IPS-NIHi7 (cell line): ENCODE data around the gene SIK3.
"Not testable (repeated sequence)": the region's sequence is repeated elsewhere in the genome, so short reads cannot be mapped to it uniquely, and the experiment has no call there.

Experiments used
- DNase-seq: peaks from one replicate; pipeline ENCODE4 v3.0.0; 2012; ENCODE audit warnings: mixed read lengths; ENCODE audit errors: extremely low spot score

Gene SIK3

DNA sequence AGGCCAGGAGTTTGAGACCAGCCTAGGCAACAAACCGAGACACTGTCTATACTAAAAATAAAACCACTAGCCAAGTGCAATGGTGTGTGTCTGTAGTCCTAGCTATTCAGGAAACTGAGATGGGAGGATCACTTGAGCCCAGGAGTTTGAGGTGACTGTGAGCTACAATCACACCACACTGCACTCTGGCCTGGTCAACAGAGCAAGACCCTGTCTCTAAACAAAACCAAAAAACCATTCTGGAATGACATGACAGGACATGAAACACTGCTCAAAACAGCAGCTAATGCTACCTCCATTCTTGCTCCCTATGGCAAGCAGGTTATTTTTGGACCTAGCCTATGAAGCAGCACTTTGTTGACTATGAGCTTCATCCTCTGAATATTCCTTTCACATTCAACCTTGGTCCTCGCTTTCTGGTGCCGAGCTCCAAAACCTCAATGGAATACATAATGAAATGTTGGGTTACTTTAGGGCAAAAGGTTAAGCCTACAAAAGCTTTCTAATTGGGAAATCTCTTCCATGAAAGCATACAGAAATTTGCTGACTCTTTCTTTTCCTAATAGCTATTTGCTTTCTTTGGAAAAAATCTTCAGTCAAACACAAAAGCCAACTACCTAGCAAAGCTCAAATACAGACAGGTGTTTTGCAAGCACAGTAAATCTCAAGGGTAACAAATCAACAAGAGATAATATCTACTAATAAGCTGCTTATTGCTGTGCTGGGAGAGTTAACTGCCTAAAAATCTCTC, 21.1 kb downstream of the SIK3 start:
- DNase-seq, result no peak

DNA sequence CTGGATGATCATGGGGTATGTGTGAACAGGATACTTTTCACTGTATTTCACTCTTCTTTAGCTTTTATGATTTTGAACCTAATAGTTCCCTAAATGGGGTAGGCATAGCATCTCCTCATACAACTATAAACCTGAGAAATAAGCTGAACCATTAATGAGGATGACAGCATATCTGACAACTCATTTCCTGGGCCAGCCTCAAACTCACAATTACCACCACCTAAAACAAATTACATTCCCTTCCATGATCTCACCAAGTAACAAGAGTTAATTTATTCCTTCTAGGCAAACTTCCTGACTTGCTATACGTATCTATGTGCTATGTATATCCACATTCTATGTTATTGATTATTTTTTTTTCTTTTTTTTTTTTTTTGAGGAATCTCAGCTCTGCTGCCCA, 23.0 kb downstream of the SIK3 start:
- no peak for DNase-seq

DNA sequence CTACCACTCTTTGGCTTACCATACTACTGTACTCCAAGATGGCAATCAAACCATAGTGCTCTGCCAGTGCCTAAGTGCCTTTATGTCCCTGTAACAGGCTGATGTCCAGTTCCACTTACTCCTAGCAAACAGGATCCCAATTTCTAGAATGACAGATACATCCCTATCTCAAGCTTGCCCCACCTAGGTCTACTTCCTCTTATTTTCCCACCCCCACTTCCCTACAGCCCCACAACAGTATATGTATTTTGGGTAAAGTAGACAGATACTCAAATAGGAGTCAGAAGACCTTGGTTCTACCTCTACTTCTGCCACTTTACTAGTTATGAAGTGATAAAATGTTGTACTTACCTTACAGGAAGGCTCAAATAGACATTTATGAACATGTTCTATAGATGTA, 24.1 kb downstream of the SIK3 start:
- DNase-seq, result no peak

DNA sequence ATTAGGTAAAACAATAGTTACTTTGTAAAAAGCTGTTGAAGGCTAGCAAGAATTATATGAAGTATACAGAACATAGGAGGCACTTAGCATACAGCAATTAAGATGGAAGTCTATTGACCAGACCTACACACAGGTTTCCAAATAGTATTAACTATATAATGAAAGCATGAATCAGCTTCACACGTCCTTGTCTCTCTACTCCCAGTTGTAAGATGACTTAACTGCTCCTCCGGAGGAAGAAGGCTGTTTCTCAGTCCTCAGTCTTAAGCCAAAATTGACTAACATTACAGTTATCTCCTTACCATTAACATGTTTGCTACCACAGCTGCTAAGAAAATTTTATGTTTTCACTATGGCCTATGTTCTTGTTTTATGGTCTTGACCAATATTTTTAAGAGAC, 24.7 kb downstream of the SIK3 start:
- DNase-seq, result no peak

DNA sequence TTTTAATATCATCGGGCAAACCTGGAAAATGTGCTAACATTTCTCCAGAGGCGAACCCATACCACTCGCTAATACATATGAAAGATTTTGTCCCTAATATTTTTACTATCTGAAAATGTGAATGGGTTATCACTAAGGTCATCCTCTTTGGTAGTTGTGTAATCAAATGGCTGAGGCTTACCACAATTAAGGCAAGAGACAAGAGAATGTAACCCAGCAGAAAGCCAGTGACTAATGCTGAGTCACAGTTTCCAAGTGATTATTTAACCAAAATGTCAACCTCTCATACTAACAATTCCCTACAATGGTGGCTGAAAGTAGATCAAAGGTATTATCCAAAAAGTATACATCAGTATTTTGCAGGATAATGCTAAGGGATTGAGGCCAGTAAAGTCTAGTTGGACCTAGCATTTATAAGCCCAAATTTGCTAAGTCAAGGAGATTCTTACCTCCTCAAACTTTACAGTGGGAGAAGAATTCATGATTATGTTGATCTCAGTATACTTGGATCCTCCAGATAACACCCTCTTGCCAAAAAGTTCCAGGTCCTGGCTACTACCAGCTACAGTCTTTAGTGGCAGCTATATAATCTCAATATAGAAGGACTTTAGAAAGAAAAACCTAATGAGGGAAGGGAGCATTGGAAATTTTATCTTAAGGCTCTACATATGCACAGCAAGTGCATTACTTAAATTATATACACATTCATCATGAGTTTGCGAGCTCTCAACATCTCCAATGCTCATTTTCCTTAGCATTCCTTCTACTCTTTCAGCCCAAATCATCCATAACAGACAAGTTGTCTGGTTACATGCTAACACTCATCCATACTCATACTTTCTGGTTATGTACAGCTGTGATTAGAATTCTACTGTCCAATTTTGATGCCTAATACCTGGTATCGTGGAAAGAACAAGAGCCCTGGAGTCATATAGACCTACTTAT, 25.4 kb downstream of the SIK3 start:
- peak; percentile 31 for DNase-seq

DNA sequence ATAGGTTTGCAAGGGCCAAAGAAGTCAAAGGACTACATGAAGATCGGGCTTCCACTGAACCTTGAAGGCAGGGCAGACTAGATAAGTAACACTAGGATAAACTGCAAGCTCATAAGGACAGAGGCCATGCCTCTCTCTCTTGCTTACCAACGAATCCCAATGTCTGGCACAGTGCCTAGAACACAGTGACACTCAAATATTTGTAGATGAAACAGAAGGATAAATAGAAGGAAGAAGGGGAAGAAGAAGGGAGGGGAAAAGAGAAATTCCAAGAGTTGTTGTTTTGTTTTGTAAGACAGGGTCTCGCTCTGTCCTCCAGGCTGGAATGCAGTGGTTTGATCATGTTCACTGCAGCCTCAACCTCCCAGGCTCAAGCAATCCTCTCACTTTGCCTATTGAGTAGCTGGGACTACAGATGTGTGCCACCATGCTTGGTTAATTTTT, 26.9 kb downstream of the SIK3 start:
- DNase-seq, result no peak

DNA sequence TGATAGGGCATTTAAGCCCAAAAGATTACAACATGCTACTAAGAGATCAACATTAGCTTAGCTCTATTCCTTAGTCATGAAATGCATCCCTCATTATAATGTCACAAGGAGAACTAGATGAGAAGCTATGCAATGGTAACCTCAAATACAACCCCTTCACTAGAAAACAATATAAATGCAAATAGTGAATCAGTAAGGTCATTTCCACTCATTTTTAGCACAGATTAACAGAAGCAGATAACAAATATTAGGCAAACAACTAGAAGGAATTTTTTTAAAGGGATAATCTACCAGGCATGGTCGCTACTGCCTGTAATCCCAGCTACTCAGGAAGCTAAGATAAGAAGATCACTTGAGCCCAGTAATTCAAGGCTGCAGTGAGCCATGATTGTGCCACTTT, 28.2 kb downstream of the SIK3 start:
- no peak for DNase-seq

DNA sequence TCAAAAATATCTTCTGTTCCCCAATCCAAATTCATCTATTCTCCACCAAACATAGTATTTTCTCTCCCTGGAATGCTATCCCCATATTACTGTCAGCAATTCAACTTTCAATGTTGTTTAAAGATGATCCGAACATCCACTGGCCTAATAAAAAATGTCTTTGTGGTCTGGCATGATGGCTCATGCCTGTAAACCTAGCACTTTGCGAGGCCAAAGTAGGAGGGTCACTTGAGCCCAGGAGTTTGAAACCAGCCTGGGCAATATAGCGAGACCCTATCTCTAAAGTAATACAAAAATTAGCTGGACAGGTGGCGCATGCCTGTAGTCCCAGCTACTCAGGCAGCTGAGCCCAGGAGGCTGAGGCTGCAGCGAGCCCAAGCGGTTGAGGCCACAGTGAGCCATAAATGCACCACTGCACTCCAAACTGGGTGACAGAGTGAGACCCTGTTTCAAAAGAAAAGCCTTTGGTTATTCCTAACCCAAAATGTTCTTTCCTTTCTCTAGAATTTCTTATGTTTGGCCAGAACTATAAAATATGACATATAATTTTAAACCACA, 29.8 kb downstream of the SIK3 start:
- no peak for DNase-seq

DNA sequence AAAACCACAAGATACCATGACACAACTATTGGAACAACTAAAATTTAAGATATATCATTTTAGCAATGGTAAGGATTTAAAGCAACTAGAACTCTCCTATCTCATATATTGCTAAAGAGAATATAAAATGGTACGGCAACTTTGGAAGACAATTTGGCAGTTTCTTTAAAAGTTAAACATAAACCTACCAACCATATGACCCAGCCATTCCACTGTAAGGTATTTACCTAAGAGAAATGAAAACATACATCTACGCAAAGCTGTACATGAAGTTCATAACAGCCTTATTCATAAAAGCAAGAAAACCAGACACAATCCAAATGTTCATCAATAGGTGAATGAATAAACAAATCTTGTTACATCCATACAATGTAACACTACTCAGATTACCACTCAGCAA, 31.3 kb downstream of the SIK3 start:
- DNase-seq, result no peak

DNA sequence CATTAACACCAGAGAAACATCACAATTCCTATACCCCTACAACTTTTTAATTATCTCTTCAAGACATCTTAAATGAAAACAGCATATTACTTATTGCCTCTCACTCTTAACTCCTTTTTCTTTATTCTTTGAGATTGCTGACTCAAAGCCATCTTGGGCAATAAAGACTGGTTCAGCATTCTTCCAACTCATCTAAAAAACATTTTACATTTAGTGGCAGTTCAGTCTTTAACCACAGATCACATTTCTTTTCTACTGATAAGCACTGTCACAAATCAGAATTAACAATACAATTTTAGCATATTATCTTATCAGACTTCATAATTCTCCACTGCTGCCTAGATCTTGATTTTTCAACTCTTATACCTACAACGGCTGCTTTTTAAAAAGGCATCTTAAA, 34.0 kb downstream of the SIK3 start:
- DNase-seq, result no peak

DNA sequence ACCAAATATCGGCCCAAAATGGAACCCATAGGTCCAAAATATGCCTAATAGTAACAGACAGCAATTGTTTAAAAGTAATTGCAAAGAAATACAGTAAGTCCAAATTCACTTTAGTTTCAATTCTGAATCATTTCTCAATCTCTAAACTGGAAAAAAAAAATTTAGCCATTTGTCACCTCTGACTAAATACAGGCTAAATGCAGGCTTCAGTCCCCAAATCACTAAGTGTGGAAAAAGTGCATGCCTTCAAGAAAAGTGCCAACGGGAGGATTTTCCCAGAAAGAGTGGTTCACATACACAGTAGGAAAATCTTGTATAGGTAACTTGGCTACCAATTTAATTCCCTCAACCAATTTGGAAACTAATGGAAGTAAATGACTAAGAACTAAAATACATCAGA, 35.7 kb downstream of the SIK3 start:
- no peak for DNase-seq

DNA sequence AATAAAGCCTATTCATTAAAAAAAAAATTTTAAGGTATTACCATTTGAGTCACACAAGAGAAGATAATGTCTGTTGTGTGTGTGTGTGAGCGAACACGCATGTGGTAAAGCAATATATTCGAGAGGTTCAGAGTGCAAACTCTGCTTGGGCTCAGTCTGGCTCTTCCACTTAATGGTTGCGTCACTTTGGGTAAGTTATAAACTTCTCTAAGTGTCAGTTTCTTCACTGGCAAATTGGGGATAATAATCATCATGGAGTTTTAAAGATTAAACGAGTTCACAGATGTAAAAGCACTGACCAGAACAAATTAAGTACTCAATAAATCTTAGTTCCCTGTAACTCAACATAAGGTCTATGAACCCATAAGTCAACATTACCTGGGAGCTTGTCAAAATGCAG, 37.0 kb downstream of the SIK3 start:
- DNase-seq, result no peak

DNA sequence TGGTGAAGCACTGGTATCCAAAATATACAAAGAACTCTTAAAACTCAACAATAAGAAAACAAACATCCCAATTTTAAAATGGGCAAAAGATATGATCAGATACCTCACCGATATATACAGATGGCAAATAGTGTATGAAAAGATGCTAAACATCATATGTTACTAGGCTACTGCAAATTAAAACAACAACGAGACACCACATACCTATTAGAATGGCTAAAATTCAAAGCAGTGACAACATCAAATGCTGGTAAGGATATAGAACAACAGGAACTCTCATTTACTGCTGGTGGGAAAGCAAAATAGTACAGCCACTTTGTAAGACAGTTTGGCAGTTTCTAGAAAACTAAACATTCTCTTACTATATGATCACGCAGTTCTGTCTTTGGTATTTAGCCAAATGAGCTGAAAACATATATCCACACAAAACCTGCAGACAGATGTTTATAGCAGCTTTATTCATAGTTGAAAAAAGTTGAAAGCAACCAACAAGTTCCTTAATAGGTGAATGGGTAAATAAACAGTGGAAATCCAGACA, 38.5 kb downstream of the SIK3 start:
- no peak for DNase-seq

DNA sequence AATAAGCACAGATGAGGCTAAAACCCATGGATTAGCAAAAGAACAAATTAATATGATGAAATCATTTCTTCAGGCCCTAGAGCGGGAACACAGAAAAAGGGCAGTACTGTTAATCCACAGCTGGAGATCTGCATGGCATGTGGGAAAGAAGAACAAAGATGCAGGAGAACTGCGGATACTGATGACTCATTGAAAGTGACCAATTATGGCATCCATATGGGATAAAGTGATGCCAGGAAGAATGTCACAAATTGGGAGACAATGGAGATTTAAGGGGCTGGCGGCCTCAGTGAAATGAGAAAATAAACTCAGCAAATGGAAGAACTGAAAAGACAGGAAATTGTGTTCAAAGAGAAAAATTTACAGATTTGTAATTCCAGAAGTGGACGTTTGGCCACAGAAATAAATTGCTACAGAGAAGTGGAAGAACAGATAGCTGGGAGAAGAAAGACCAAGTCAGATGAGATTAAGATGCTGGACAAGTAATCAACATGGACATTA, 39.4 kb downstream of the SIK3 start:
- DNase-seq, result no peak

DNA sequence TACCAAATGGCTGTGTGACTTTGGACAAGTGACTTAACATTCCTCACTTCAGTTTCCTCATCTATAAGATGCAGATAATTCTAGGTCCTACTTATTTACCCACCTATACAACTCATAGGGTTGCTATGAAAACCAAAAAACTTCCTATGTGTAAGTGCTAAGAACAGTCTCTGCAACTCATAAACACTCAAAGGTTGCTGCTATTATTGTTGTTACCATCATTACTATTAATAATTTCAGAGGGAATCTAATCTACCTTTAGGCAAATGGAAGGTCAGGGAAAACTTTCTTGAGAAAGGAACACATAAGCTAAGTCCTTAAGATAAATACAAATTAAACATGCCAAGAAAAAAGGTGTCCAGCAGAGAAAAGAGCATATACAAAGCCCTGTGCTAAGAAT, 40.5 kb downstream of the SIK3 start:
- no peak for DNase-seq

DNA sequence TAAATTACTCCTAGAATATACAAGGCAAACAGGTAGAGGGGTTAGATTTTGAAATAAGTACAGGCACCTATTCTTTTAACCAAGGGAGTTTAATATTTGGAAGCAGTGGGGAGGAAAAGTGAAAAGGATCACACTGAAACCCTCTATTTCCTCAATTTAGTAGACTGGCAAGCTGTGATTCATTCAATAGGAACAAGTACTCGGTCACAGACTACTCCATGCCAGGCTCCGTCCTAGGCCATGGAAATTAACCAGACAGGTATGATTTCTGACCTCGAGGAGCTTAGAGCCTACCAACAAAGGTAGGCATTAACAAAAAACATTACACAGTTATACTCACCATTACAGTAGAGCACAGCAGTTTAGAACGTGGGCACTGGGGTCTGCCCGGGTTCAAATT, 40.9 kb downstream of the SIK3 start:
- DNase-seq, result no peak

DNA sequence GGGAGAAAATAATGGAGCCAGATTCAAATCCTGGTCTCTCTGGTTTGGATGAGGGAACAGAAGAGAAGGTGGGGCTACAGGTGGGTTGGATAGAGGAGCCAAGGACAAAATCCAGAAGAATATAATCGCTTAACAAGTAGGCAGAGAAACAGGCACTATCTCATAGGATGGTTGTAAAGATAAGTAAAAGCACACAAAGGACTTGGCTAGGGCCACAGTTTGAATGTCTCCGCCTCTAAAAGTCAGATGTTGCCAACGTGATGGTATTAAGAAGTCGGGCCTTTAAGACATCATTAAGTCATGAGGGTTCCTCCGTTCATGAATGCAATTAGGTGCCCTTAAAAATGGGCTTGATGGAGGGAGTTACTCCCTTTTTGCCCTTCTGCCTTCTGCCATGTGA, 42.8 kb downstream of the SIK3 start:
- DNase-seq, result no peak

DNA sequence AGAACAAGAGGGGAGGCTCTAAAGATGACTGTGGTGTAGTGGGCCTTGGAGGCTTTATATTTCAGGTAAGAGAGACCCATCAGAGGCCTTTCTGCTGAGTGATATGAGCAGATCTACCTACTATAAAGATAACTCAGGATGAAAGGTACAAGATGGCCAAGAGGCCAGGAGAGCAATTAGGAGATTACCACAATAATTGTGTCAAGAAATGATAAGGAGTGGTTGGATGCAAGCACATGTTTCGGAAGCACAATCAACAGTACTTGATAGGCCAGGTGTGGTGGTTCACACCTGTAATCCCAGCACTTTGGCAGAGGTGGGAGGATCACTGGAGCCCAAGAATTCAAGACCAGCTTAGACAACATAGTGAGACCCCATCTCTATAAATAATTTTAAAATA, 43.8 kb downstream of the SIK3 start:
- DNase-seq, result no peak

DNA sequence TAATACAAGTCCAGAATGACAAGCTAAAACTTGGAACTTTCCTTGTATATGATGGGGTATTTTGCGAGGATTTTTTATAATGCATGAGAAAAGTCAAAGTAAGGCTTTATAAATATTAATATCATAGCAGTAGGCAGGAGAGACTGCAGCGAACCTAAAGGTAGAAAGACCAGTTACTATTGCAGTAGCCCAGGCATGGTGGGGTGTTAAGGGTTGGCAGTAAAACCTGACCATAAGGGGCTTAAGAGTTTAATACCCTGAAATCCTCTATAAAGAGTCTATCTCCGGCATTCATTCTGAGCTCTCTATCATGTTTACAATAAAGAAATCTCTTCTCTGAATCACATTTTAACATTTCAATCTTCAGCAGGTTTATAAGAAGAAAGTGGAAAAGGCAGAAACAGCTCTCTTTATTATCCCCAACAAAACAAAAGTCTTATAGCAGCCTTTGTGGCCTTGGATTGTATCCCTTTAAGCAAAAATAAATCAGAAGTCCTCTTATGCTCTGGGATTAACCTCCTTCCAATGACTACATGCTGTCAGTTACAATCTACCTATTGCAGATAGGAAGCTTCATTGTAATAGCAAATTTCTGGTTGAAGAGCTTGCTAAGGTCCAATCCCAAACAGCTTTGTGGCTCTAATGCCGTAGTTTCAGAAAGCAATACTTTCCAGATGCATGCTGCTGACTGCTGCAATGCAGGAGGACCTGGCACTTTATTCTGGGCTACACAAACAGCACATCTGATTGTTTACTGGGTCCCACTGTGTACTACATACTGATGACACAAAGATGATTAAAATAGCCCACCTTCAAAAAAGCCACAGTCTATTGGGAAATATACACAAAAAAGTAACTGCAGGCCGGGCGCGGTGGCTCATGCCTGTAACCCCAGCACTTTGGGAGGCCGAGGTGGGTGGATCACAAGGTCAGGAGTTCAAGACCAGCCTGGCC, 45.8 kb downstream of the SIK3 start:
- no peak for DNase-seq

DNA sequence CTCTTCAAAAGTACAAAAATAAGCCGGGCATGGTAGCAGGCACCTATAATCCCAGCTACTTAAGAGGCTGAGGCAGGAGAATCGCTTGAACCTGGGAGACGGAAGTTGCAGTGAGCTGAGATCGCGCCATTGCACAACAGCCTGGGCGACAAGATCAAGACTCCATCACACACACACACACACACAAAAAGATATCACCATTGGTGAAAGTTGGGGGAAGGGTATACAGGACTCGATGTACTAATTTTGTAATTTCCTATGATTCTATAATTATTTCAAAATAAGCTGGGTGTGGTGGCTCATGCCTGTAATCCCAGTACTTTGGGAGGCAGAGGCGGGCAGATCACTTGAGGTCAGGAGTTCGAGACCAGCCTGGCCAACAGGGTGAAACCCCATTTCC, 48.1 kb downstream of the SIK3 start:
- not testable (repeated sequence) for DNase-seq

DNA sequence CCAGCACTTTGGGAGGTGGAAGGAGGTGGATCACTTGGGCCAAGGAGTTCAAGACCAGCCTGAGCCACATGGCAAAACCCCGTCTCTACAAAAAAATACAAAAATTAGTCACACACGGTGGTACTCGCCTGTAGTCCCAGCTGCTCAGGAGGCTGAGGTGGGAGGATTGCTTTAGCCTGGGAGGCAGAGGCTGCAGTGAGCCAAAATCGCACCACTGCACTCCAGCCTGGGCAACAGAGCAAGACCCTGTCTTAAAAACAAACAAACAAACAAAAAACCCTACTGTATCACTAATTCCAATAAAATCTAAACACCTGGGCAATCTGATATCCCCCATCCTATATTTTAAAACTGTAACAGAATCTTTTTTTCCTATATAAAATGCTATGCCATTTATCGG, 51.6 kb downstream of the SIK3 start:
- DNase-seq, result not testable (repeated sequence)
